ENCODE results near the gene STXBP6.

The STXBP6 gene

GRCh38 chr14:25046301-25046943, 3.5 kb downstream of the STXBP6 start:
- no peak for TF ChIP-seq TAF1 (IDR thresholded peaks at IDR 0.05; ENCODE audit: borderline replicate concordance, insufficient read depth, low read length)
- TF ChIP-seq POLR2AphosphoS5 (IDR thresholded peaks at IDR 0.05; ENCODE audit: low read depth, low read length), result no peak

GRCh38 chr14:25044106-25044698, 5.7 kb downstream of the STXBP6 start:
- TF ChIP-seq SIN3A (IDR thresholded peaks at IDR 0.05; ENCODE audit: borderline replicate concordance, insufficient read depth, low read length), result no peak
- no peak for TF ChIP-seq FOXP2 (optimal IDR thresholded peaks at IDR 0.05; ENCODE audit: borderline replicate concordance, extremely low read depth, extremely low read length, insufficient read depth)
- TF ChIP-seq POLR2AphosphoS5 (IDR thresholded peaks at IDR 0.05; ENCODE audit: low read depth, low read length), result no peak
- TF ChIP-seq TAF1 (IDR thresholded peaks at IDR 0.05; ENCODE audit: borderline replicate concordance, insufficient read depth, low read length), result no peak
- TF ChIP-seq REST (IDR thresholded peaks at IDR 0.05; ENCODE audit: insufficient read depth in 1 of 2, low read depth in 2 of 2, low read length in 2 of 2), result no peak

GRCh38 chr14:25042362-25043299, 7.3 kb downstream of the STXBP6 start:
- no peak for TF ChIP-seq TAF1 (IDR thresholded peaks at IDR 0.05; ENCODE audit: borderline replicate concordance, insufficient read depth, low read length)
- TF ChIP-seq POLR2AphosphoS5 (IDR thresholded peaks at IDR 0.05; ENCODE audit: low read depth, low read length), result no peak
- TF ChIP-seq REST (IDR thresholded peaks at IDR 0.05; ENCODE audit: insufficient read depth in 1 of 2, low read depth in 2 of 2, low read length in 2 of 2), result no peak
- no peak for TF ChIP-seq SIN3A (IDR thresholded peaks at IDR 0.05; ENCODE audit: borderline replicate concordance, insufficient read depth, low read length)
- no peak for TF ChIP-seq FOXP2 (optimal IDR thresholded peaks at IDR 0.05; ENCODE audit: borderline replicate concordance, extremely low read depth, extremely low read length, insufficient read depth)

GRCh38 chr14:25041898-25042297, 8.0 kb downstream of the STXBP6 start:
- TF ChIP-seq REST (IDR thresholded peaks at IDR 0.05; ENCODE audit: insufficient read depth in 1 of 2, low read depth in 2 of 2, low read length in 2 of 2) (no peak), SIN3A (IDR thresholded peaks at IDR 0.05; ENCODE audit: borderline replicate concordance, insufficient read depth, low read length) (no peak), POLR2AphosphoS5 (IDR thresholded peaks at IDR 0.05; ENCODE audit: low read depth, low read length) (no peak), TAF1 (IDR thresholded peaks at IDR 0.05; ENCODE audit: borderline replicate concordance, insufficient read depth, low read length) (no peak), FOXP2 (optimal IDR thresholded peaks at IDR 0.05; ENCODE audit: borderline replicate concordance, extremely low read depth, extremely low read length, insufficient read depth) (no peak)

GRCh38 chr14:25041484-25041883, 8.5 kb downstream of the STXBP6 start:
- TF ChIP-seq FOXP2 (optimal IDR thresholded peaks at IDR 0.05; ENCODE audit: borderline replicate concordance, extremely low read depth, extremely low read length, insufficient read depth) (no peak), TAF1 (IDR thresholded peaks at IDR 0.05; ENCODE audit: borderline replicate concordance, insufficient read depth, low read length) (no peak), SIN3A (IDR thresholded peaks at IDR 0.05; ENCODE audit: borderline replicate concordance, insufficient read depth, low read length) (no peak), POLR2AphosphoS5 (IDR thresholded peaks at IDR 0.05; ENCODE audit: low read depth, low read length) (no peak), REST (IDR thresholded peaks at IDR 0.05; ENCODE audit: insufficient read depth in 1 of 2, low read depth in 2 of 2, low read length in 2 of 2) (no peak)
